Measurements from ENCODE around the gene LY6G5C.
"Not testable (repeated sequence)": the region's sequence is repeated elsewhere in the genome, so short reads cannot be mapped to it uniquely, and the experiment has no call there.

LY6G5C gene

GRCh38 chr6:31715022-31715958 is 34.4 kb upstream of the LY6G5C start, which contains the start of gene LY6G6D:
Gene LY6G6D, plus strand, starts transcription at chr6:31715348. Its CDS starts 8 bp downstream, at chr6:31715356.
- no peak for DNase-seq (ENCODE audit: low read depth in 2 of 2)

DNA sequence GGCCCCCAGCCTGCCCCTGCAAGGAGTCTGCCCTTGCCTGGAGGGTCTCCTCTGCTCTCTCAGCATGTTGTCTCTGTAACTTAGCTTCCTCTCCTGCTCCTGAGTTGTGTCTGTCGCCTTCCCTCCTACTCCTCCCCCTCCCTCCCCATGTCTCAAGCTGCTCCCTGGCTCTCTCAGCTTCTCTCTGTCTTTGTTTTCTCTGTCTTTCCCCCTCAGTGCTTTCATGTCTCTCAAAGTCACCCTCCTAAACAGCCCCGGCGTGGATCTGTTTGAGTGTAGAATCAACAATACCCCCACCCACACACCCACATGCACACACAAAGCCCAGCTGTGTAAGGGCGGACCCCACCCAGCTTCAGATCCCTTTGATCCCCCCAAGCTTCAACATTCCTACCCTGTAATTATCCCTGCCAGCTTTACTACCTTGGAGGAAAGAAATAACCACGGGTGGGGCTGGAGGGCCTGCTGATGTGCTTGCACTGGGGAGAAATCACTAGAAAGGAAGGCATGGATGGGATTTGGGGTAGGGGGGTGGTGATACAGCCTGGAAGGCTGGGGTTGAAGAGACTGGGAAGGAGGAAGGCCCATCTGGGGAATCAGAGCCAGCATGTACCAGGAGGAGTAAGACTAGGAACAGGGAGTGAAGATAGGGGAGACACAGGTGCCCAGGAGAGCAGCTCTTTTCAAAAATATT is 33.3 kb upstream of the LY6G5C start:
- no peak for DNase-seq (ENCODE audit: low read depth in 2 of 2)

GRCh38 chr6:31713465-31713864 is 32.6 kb upstream of the LY6G5C start:
- DNase-seq (ENCODE audit: low read depth in 2 of 2) = no peak

DNA sequence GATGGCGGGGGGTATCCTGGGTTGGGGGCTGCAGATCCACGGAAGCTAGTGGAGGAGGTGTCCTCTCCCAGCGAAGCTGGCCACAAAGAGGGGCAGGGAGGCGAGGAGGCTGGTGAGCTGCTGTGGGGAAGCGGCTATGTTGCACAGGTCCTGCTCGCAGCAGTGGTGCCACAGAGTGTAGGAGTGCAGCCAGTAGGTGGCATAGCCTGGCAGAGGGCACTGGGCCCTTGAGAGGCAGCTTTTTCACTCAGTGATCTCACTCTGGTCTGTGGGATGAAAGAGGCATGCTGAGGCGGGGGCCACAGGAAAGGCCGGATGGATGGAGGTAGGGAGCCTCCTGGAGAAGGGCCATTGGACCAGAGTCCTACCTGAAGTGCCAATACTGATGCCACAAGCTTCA is 31.4 kb upstream of the LY6G5C start:
- no peak for DNase-seq (ENCODE audit: low read depth in 2 of 2)

DNA sequence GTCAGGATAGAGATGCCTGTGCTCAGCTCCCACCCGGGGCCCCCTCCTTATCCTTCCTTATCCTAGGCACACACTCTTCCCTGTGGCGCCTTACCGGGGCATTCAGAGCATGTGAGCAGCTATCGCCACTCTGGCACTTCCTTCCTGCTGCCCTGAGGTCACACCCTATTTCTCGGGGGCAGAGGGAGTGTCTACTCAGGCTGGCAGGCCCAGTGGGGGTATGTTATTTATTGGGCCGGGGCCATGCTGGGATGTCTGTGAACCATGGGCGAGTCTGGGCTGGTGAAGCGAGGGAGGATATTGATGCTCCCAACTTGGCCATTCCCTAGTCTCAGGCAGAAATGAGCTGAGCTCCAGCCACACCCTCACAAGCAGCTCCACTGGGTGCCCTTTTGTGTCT is 30.4 kb upstream of the LY6G5C start:
- DNase-seq (ENCODE audit: low read depth in 2 of 2) = no peak

GRCh38 chr6:31710523-31711219 is 29.8 kb upstream of the LY6G5C start:
- DNase-seq (ENCODE audit: low read depth in 2 of 2) = no peak

DNA sequence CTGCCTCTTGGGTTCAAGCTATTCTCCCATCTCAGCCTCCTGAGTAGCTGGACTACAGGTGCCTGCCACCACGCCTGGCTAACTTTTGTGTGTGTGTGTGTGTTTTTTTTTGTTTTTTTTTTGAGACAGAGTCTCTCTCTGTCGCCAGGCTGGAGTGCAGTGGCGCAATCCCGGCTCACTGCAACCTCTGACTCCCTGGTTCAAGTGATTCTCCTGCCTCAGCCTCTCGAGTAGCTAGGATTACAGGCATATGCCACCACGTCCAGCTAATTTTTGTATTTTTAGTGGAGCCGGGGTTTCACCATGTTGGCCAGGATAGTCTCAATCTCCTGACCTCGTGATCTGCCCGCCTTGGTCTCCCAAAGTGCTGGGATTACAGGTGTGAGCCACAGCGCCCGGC is 28.3 kb upstream of the LY6G5C start:
- not testable (repeated sequence) for DNase-seq (ENCODE audit: low read depth in 2 of 2)

DNA sequence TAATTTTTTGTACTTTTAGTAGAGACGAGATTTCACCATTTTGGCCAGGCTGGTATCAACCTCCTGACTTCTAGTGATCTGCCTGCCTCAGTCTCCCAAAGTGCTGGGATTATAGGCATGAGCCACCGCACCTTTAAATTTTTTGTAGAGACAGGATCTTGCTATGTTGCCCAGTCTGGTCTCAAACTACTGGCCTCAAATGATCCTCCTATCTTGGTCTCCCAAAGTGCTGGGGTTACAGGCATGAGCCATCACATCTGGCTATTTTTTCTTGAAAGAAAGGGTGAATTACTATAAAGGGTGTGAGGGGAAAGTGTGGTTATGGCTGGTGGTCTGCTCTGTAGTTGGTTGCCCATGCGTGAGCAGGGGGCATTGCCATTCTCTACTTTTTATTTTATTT is 27.4 kb upstream of the LY6G5C start:
- no peak for DNase-seq (ENCODE audit: low read depth in 2 of 2)

- DNase-seq (ENCODE audit: low read depth in 2 of 2) = no peak
Measured at GRCh38 chr6:31707701-31708100, 26.8 kb upstream of the LY6G5C start.

DNA sequence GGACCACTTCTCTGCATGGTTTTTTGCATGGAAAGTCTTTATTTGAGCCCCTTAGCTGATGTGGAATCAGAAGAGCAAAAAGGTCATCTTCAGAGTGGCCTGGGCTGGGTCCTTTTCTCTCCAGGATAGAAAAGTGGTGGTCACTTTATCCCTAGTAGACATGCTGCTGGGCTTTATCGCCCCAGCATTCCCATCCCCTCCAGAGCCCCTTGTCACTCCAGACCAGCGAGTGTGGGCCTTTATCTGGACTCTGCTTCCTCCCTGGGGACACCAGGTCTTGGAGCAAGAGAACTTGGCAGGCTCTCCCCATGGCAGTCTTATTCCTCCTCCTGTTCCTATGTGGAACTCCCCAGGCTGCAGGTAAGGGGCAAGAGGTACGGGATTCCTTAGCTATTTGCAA is 25.7 kb upstream of the LY6G5C start, which contains the start of gene LY6G6F:
TSS of gene LY6G6F (plus strand) at position 268 of the 400 bp plus-strand sequence. CDS start at position 309, 41 bp downstream.
- DNase-seq (ENCODE audit: low read depth in 2 of 2) = no peak

DNA sequence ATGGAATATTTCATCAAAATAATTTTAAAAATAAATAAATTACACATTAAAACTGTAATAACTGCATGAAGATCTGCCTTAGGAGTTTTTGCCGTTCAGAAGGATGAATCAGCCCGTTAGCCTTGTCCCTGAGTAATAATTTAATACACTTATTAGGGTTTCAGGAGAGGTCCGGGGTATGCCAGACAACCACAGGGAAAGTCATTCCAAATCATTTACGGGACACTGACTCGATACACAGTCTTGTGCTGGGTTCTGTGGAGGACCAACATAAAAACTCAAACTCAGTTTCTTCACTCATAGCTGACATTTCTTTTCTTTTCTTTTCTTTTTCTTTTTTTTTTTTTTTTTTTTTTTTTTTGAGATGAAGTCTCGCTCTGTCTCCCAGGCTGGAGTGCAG is 25.1 kb upstream of the LY6G5C start:
- no peak for DNase-seq (ENCODE audit: low read depth in 2 of 2)

- peak; percentile 94 to 96 for DNase-seq (ENCODE audit: low read depth in 2 of 2)
Measured at GRCh38 chr6:31702819-31703716, 22.2 kb upstream of the LY6G5C start, which contains the start of gene ABHD16A. Gene ABHD16A, minus strand, starts transcription at chr6:31703324. Its CDS starts 43 bp downstream, at chr6:31703281.

DNA sequence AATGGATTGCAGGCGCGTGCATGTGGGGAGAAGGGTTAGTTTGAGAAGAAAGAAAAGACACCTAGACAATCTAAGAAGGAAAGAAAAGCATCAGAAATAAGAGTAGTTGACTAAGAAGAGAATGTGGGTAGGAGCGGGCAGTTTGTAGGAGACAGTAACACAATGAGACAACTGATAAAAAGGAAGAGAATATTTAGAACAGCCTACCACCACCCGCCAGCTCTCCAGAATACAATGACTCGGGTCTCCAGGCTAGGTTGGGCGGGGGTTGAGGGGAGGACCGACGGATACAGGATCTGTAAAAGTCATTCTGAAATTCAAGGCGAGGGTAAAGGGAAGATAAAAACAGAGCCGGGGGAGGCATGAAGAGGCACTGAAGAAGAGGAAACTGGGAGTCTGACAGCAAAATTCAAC is 21.5 kb upstream of the LY6G5C start:
- DNase-seq (ENCODE audit: low read depth in 2 of 2) = peak in 1 of 2 donors; percentile 31

- DNase-seq (ENCODE audit: low read depth in 2 of 2) = no peak
Measured at GRCh38 chr6:31701666-31702404, 21.0 kb upstream of the LY6G5C start.

- no peak for DNase-seq (ENCODE audit: low read depth in 2 of 2)
Measured at GRCh38 chr6:31700740-31701401, 20.0 kb upstream of the LY6G5C start.

DNA sequence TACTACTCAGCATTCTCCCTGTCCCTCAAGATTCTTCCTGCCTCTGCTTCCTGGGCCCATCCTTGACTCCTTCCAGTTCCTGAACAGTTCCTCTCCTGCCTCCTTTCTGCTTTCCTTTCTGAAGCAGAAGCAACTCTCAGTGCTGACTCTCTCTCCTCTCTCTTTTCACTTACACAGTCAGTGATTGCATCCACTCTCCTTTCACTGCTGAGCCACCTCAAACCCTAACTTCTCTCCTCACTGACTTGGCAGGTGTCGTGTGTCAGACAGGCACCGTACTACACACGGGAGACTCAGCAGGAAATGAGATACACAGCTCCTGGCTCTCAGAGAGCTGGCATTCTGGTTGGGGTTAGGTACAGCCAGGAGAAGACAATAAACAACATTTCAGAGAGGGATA is 16.7 kb upstream of the LY6G5C start:
- no peak for DNase-seq (ENCODE audit: low read depth in 2 of 2)

- DNase-seq (ENCODE audit: low read depth in 2 of 2) = no peak
Measured at GRCh38 chr6:31693535-31693934, 12.7 kb upstream of the LY6G5C start.

DNA sequence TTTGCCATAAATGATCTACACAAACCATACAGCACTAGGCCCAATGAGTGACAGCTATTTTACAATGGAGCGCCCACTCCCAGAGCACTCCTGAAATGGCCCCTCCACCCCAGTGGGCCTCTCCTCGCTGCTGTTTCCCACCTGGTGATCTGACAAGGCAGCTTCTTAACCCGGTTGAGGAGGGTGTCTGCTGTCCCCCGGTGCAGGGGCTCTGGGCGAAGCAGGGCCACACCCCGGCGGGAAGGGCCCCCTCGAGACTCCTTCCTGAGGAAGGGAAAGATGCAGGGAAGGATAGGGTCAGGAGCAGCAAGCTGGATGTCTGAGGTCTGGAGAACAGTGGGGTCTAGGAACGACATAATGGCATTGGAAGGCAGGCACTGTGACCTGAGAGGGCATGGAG is 12.0 kb upstream of the LY6G5C start:
- no peak for DNase-seq (ENCODE audit: low read depth in 2 of 2)

DNA sequence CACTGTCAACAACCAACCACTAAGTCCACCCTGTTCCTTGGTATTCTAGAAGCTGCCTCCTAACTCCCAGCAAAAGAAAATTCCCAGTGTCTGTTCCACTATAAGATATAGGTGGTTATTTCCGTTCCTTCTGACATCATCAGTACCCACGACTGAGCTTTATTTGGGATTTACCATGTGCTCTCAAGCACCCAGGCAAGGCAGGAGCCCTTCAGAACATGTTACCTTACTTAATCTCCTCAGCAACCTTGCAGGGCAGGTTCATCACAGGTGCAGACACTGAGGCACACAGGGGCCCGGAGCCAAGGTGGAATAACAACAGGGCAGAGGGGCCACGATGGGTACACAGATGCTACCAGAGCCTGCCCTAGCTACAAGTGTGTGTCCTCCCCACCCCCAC is 11.5 kb upstream of the LY6G5C start:
- no peak for DNase-seq (ENCODE audit: low read depth in 2 of 2)
